ENCODE results near the gene PZP. TPM values are rescaled to one million over a fixed set of nuclear protein-coding genes. Genes with fewer than 3 reads are reported as not detected.

The PZP gene
- total and polyA plus RNA-seq, 10 of the 15 experiments (the other 5 are each of a cell fraction or from before 2014, with no cell fraction given): not detected

GRCh38 chr12:9244894-9245293, 36.7 kb upstream of the PZP start:
- intact Hi-C loops (cut with micrococcal nuclease; ENCODE audit: unreplicated experiment): no loop called here
- 4% methylated on average over 6 of the region's 6 CpGs for WGBS (ENCODE audit: insufficient coverage, insufficient replicate concordance, low lambda C conversion rate, missing lambda C conversion rate)
- Histone ChIP-seq H3K9me3 (replicated peaks; ENCODE audit: control insufficient read depth, insufficient read depth, low read length) (no peaks in the 10 kb centered on the region), H3K4me3 (no peak overlapping the region), H2AFZ (ENCODE audit: control insufficient read depth, low read depth, low read length) (peak overlapping the region; percentile 67), H3K9ac (ENCODE audit: control insufficient read depth, insufficient read depth, low read length) (no peak overlapping the region), H3K27ac (ENCODE audit: control insufficient read depth, insufficient read depth) (no peak overlapping the region), H3K4me1 (ENCODE audit: control insufficient read depth, insufficient read depth, low read length) (peaks cover 8% of the 10 kb centered on the region), H3K4me2 (ENCODE audit: control insufficient read depth, insufficient read depth) (no peak overlapping the region), H3K36me3 (ENCODE audit: control insufficient read depth in 2 of 2, insufficient read depth in 2 of 2, low read length in 1 of 2) (no peaks in the 10 kb centered on the region), H3K27me3 (replicated peaks in 1 of 2; ENCODE audit: control insufficient read depth in 2 of 2, insufficient read depth in 2 of 2, low read length in 1 of 2) (peaks cover 0 to 4% of the 10 kb centered on the region in 2 experiments; a peak in 1 of 4 replicates), H4K20me1 (ENCODE audit: control insufficient read depth, insufficient read depth) (no peaks in the 10 kb centered on the region), H3K79me2 (ENCODE audit: control insufficient read depth, insufficient read depth, low read length) (no peaks in the 10 kb centered on the region)
- SMC1A ChIA-PET (ENCODE audit: uncharacterized antibody, unreplicated experiment): interaction anchor here (1.6 kb wide), 1 partner anchor 84 kb away, joined by 4 read pairs; no protein-coding TSS in a partner anchor
- peak; percentile 24 for DNase-seq (ENCODE audit: low read depth, low spot score)
- RAD21 ChIA-PET (ENCODE audit: unreplicated experiment): no interaction called here
- BruUV-seq (replicated peaks): no TSS peak
- peak; percentile 44 for FAIRE-seq
- CTCF ChIA-PET: no interaction called here
- POLR2A ChIA-PET: no interaction called here
- in situ Hi-C loops (cut with MboI): no loop called here
- ATAC-seq: peak; percentile 89
- TF ChIP-seq ESRRA (IDR thresholded peaks at IDR 0.05; ENCODE audit: low read length) (no peak), IKZF2 (IDR thresholded peaks at IDR 0.05) (peak; percentile 44 to 57; a peak in 3 of 4 replicates), ZNF384 (IDR thresholded peaks at IDR 0.05; ENCODE audit: borderline replicate concordance, low read depth, low read length) (no peak), RUNX3 (IDR thresholded peaks at IDR 0.05; ENCODE audit: low read length) (peak; percentile 50), RELA (IDR thresholded peaks at IDR 0.05; ENCODE audit: borderline replicate concordance, partially characterized antibody) (no peak), NR2F1 (conservative IDR thresholded peaks at IDR 0.05) (no peak), ZZZ3 (IDR thresholded peaks at IDR 0.05; ENCODE audit: control insufficient read depth, insufficient read length, low read depth) (no peak), MYB (IDR thresholded peaks at IDR 0.05; ENCODE audit: borderline replicate concordance, low read depth, low read length) (no peak), ZNF592 (IDR thresholded peaks at IDR 0.05) (no peak), YY1 (IDR thresholded peaks at IDR 0.05; ENCODE audit: low read depth, low read length) (0 out of 2 replicates have a peak, but pooled peaks have one; percentile 39), TCF3 (IDR thresholded peaks at IDR 0.05; ENCODE audit: borderline replicate concordance, insufficient read depth, low read depth, low read length) (no peak), CEBPB (IDR thresholded peaks at IDR 0.05; ENCODE audit: borderline replicate concordance in 1 of 2, low read depth in 2 of 2, low read length in 2 of 2) (no peak), IKZF1 (conservative IDR thresholded peaks at IDR 0.05) (peak; percentile 28; the same call in 1 of the 2 replicates), STAT3 (IDR thresholded peaks at IDR 0.05; ENCODE audit: low read depth, low read length) (no peak), PAX8 (IDR thresholded peaks at IDR 0.05) (no peak), PML (IDR thresholded peaks at IDR 0.05; ENCODE audit: low read length) (no peak), MTA2 (IDR thresholded peaks at IDR 0.05; ENCODE audit: low read depth) (0 out of 2 replicates have a peak, but pooled peaks have one; percentile 28)
- TF ChIP-seq, protein P1, sequence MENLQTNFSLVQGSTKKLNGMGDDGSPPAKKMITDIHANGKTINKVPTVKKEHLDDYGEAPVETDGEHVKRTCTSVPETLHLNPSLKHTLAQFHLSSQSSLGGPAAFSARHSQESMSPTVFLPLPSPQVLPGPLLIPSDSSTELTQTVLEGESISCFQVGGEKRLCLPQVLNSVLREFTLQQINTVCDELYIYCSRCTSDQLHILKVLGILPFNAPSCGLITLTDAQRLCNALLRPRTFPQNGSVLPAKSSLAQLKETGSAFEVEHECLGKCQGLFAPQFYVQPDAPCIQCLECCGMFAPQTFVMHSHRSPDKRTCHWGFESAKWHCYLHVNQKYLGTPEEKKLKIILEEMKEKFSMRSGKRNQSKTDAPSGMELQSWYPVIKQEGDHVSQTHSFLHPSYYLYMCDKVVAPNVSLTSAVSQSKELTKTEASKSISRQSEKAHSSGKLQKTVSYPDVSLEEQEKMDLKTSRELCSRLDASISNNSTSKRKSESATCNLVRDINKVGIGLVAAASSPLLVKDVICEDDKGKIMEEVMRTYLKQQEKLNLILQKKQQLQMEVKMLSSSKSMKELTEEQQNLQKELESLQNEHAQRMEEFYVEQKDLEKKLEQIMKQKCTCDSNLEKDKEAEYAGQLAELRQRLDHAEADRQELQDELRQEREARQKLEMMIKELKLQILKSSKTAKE (IDR thresholded peaks at IDR 0.05; ENCODE audit: low read depth, poor library complexity, severe bottlenecking): no peak
